ENCODE measurements around the gene PHOSPHO2.

The PHOSPHO2 gene

GRCh38 chr2:169667583-169667982, 26.7 kb upstream of the PHOSPHO2 start:
- no peak for TF ChIP-seq CTCF (conservative IDR thresholded peaks at IDR 0.05; ENCODE audit: control insufficient read depth, insufficient read depth, low read depth, low read length)
- no peak overlapping the region for H3K4me3 ChIP-seq (ENCODE audit: control insufficient read depth, low read depth, low read length)
- DNase-seq (ENCODE audit: low read depth), result no peak

GRCh38 chr2:169670215-169670651, 24.0 kb upstream of the PHOSPHO2 start:
- DNase-seq (ENCODE audit: low read depth), result peak; percentile 20
- H3K4me3 ChIP-seq (ENCODE audit: control insufficient read depth, low read depth, low read length), result no peak overlapping the region
- TF ChIP-seq CTCF (conservative IDR thresholded peaks at IDR 0.05; ENCODE audit: control insufficient read depth, insufficient read depth, low read depth, low read length), result no peak

GRCh38 chr2:169670937-169671336, 23.3 kb upstream of the PHOSPHO2 start:
- no peak overlapping the region for H3K4me3 ChIP-seq (ENCODE audit: control insufficient read depth, low read depth, low read length)
- TF ChIP-seq CTCF (conservative IDR thresholded peaks at IDR 0.05; ENCODE audit: control insufficient read depth, insufficient read depth, low read depth, low read length), result no peak
- no peak for DNase-seq (ENCODE audit: low read depth)

- no peak overlapping the region for H3K4me3 ChIP-seq (ENCODE audit: control insufficient read depth, low read depth, low read length)
- TF ChIP-seq CTCF (conservative IDR thresholded peaks at IDR 0.05; ENCODE audit: control insufficient read depth, insufficient read depth, low read depth, low read length), result no peak
- DNase-seq (ENCODE audit: low read depth), result no peak
Measured at GRCh38 chr2:169672406-169672805, 21.9 kb upstream of the PHOSPHO2 start.

GRCh38 chr2:169673106-169673505, 21.2 kb upstream of the PHOSPHO2 start:
- no peak overlapping the region for H3K4me3 ChIP-seq (ENCODE audit: control insufficient read depth, low read depth, low read length)
- TF ChIP-seq CTCF (conservative IDR thresholded peaks at IDR 0.05; ENCODE audit: control insufficient read depth, insufficient read depth, low read depth, low read length), result no peak
- no peak for DNase-seq (ENCODE audit: low read depth)

GRCh38 chr2:169673921-169674320, 20.3 kb upstream of the PHOSPHO2 start:
- TF ChIP-seq CTCF (conservative IDR thresholded peaks at IDR 0.05; ENCODE audit: control insufficient read depth, insufficient read depth, low read depth, low read length), result no peak
- no peak for DNase-seq (ENCODE audit: low read depth)
- no peak overlapping the region for H3K4me3 ChIP-seq (ENCODE audit: control insufficient read depth, low read depth, low read length)

GRCh38 chr2:169676357-169676756, 17.9 kb upstream of the PHOSPHO2 start:
- peak; percentile 28 for TF ChIP-seq CTCF (conservative IDR thresholded peaks at IDR 0.05; ENCODE audit: control insufficient read depth, insufficient read depth, low read depth, low read length)
- no peak overlapping the region for H3K4me3 ChIP-seq (ENCODE audit: control insufficient read depth, low read depth, low read length)
- DNase-seq (ENCODE audit: low read depth), result no peak

All from fibroblast of mammary gland (primary cell).